ENCODE results near the gene GSC. TPM values are rescaled to one million over a fixed set of nuclear protein-coding genes. Genes with fewer than 3 reads are reported as not detected.

Gene GSC
- total and polyA plus RNA-seq, 12 donors: 0.06 to 0.54 (median 0.31) TPM; not detected in 5

DNA sequence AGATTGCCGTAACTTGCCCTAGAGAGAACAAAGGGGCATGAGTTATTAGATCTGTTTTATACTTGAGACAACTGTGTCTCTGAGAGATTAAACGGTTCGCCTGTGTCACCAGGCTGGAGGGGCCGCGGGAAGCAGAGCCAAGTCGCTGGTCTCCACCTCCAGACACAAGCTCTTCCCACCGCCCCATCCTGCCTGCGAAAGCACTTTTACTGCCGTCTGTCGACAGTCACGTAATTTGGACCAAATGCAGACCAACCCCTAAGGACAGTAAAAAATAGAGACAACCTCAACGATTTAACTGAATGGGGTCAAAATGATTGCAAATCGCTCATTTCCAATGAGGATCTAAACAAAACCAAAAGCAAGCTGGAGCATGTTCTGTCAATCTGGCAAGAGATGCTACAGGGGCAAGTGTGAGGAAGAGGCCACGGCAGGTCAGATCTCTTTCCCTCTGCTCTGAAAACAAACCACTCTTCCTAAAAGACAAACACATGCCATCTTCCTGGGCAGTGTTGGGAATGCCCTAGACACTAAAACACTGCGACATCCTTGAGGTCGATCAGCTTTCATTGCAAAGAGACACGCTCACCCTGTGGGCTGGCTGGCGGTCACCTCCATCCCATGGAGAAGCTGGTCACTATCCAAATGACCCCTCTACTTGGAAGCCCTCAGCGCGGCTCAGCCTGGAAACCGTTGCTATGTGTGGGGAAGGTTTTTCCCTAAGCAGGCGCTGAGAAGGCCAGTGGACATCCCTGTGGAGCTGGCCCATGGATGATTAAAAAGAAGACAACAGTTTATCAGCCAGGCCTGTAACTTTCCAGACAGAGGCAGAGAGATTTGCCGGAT, 17.1 kb downstream of the GSC start:
- Histone ChIP-seq H3K9me3 (no peaks in the 10 kb centered on the region), H3K4me3 (peak overlapping the region in 1 of 10 donors; percentile 13), H3K4me1 (peaks cover 0 to 6% (median 0%) of the 10 kb centered on the region in 9 donors), H3K27ac (peak overlapping the region in 7 of 10 donors; percentile 0 to 61 (median 35)), H3K36me3 (no peaks in the 10 kb centered on the region), H3K27me3 (peaks cover 0 to 29% (median 3%) of the 10 kb centered on the region in 7 donors)
- intact Hi-C loops (cut with DNase I): no loop called here
- 62 to 69% methylated on average over 23 of the region's 23 CpGs for WGBS, 2 donors
- DNase-seq: peak; percentile 47 to 49
- TF ChIP-seq, protein P1, sequence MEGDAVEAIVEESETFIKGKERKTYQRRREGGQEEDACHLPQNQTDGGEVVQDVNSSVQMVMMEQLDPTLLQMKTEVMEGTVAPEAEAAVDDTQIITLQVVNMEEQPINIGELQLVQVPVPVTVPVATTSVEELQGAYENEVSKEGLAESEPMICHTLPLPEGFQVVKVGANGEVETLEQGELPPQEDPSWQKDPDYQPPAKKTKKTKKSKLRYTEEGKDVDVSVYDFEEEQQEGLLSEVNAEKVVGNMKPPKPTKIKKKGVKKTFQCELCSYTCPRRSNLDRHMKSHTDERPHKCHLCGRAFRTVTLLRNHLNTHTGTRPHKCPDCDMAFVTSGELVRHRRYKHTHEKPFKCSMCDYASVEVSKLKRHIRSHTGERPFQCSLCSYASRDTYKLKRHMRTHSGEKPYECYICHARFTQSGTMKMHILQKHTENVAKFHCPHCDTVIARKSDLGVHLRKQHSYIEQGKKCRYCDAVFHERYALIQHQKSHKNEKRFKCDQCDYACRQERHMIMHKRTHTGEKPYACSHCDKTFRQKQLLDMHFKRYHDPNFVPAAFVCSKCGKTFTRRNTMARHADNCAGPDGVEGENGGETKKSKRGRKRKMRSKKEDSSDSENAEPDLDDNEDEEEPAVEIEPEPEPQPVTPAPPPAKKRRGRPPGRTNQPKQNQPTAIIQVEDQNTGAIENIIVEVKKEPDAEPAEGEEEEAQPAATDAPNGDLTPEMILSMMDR (IDR thresholded peaks at IDR 0.05): no peak
- peak; percentile 50 to 85 (median 71) for ATAC-seq

DNA sequence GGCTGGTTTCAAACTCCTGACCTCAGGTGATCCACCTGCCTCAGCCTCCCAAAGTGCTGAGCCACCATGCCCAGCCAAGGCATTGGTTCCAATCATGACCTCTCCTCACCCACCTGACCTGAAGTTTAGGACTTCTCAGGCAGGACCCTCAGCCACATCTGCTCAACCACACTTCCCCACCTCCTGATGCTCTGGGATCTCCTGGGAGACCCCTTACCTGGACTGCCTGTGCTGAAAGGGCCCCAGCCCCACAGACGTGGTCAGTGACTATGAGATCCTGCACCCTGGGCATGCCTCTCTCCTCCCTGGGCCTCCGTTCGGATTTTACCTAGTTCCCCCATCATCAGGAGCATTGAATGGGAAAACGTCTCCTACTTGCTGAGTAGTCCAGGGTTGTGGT, 18.0 kb downstream of the GSC start:
- ATAC-seq: no peak
- intact Hi-C loops (cut with DNase I): no loop called here
- peak overlapping the region in 4 of 10 donors; percentile 0 to 48 (median 26) for H3K27ac ChIP-seq

DNA sequence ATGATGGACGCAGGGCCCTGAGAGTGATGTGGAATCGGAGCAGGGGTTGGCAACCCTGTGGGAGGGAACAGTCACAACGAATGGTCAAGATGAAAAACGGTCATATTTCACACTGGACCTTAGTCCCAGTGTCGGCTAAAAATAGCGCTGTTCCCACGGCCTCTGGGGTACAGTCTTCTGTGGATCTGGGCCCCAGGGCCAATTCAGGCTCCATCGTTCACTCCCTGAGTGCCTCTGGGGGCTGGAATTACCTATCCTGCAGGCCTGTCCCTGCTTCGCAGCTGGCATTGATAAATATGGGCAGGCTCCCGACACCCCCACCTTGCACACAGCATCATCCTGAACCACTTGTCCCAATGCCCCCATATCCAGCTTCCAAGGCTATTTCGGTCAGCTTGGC, 18.6 kb downstream of the GSC start:
- WGBS, 2 donors: 70 to 73% methylated on average over 11 of the region's 11 CpGs

More for the DNA sequence above, 18.0 kb downstream of the GSC start:
- WGBS, 2 donors: 67 to 74% methylated on average over 4 of the region's 4 CpGs
- TF ChIP-seq, protein P1 (IDR thresholded peaks at IDR 0.05): no peak
- Histone ChIP-seq H3K4me3 (no peak overlapping the region), H3K27me3 (peaks cover 0 to 25% (median 3%) of the 10 kb centered on the region in 7 donors), H3K36me3 (no peaks in the 10 kb centered on the region), H3K4me1 (peaks cover 0 to 6% (median 0%) of the 10 kb centered on the region in 9 donors), H3K9me3 (no peaks in the 10 kb centered on the region)
- DNase-seq: no peak

DNA sequence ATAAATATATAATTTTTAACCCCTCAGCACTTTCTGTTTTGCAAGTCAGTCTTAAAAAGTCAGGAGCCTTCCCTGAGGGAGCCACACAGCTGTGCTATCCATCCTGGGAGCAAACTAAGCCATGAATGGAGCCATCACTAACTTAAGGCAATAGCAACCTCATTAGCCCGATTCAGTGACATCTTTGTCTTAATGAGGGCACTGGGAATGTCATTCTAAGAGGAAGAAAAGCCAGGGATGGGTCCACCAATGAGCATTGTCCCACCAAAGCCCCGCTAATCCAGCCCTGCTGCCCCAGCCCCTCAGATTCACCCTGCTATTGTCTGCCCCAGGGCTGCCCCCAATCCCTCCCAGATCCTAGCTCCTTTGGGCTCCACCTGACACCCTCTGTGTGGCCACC, 19.5 kb downstream of the GSC start:
- H3K9me3 ChIP-seq: no peaks in the 10 kb centered on the region
- 74 to 90% methylated on average over 2 of the region's 2 CpGs for WGBS, 2 donors

More for the DNA sequence above, 18.6 kb downstream of the GSC start:
- ATAC-seq (no peak), DNase-seq (no peak)
- H3K27ac ChIP-seq: no peak overlapping the region
- intact Hi-C loops (cut with DNase I): no loop called here
- H3K36me3 ChIP-seq: no peaks in the 10 kb centered on the region
- TF ChIP-seq, protein P1 (IDR thresholded peaks at IDR 0.05): no peak
- no peaks in the 10 kb centered on the region for H3K9me3 ChIP-seq
- H3K27me3 ChIP-seq: peaks cover 0 to 25% (median 3%) of the 10 kb centered on the region in 7 donors
- peaks cover 0 to 6% (median 0%) of the 10 kb centered on the region in 9 donors for H3K4me1 ChIP-seq
- H3K4me3 ChIP-seq: no peak overlapping the region

More for the DNA sequence above, 19.5 kb downstream of the GSC start:
- no peak for ATAC-seq
- TF ChIP-seq, protein P1 (IDR thresholded peaks at IDR 0.05): no peak
- no peak for DNase-seq
- peaks cover 0 to 6% (median 0%) of the 10 kb centered on the region in 9 donors for H3K4me1 ChIP-seq
- H3K4me3 ChIP-seq: no peak overlapping the region
- peaks cover 0 to 25% (median 3%) of the 10 kb centered on the region in 7 donors for H3K27me3 ChIP-seq
- no peak overlapping the region for H3K27ac ChIP-seq
- H3K36me3 ChIP-seq: no peaks in the 10 kb centered on the region
- intact Hi-C loops (cut with DNase I): no loop called here
